Natural killer cell (primary cell): ENCODE measurements around the gene EZR. TPM values are rescaled to one million over a fixed set of nuclear protein-coding genes. Genes with fewer than 3 reads are reported as not detected.
"Not testable (repeated sequence)": the region's sequence is repeated elsewhere in the genome, so short reads cannot be mapped to it uniquely, and the experiment has no call there.

Experiments
- ATAC-seq, 3 donors: fragments of 150-1000 bp in 2 of 3; fragments of 200-7000 bp in 1 of 3; cut with Tn5 transposase; 1 replicate in 1 of 3; 2 replicates in 2 of 3; pipeline ENCODE4 v1.10.0; 2021; ENCODE audit warnings: mild to moderate bottlenecking in 2 of 3, moderate library complexity in 2 of 3
- DNase-seq, 2 donors: peaks; one replicate each; pipeline versions ENCODE4 v3.0.0 to v3.0.0-alpha.2; 2013 to 2021; ENCODE audit warnings: mixed read lengths in 1 of 2
- H3K27ac ChIP-seq: one replicate; pipeline ENCODE4 v1.5.1; 2013; ENCODE audit warnings: mild to moderate bottlenecking, low read length
- H3K27me3 ChIP-seq: one replicate; pipeline ENCODE4 v1.6.1; 2013; ENCODE audit warnings: low read length; ENCODE audit not compliant: control insufficient read depth, insufficient read depth
- H3K36me3 ChIP-seq: one replicate; pipeline ENCODE4 v1.6.1; 2013; ENCODE audit warnings: low read length; ENCODE audit not compliant: control insufficient read depth, insufficient read depth
- H3K4me1 ChIP-seq: one replicate; pipeline ENCODE4 v1.6.1; 2013; ENCODE audit warnings: low read length; ENCODE audit not compliant: control insufficient read depth, insufficient read depth
- H3K4me3 ChIP-seq: one replicate; pipeline ENCODE4 v1.5.1; 2013; ENCODE audit warnings: low read length
- H3K9me3 ChIP-seq: one replicate; pipeline ENCODE4 v1.6.1; 2013; ENCODE audit warnings: low read length; ENCODE audit not compliant: control insufficient read depth, insufficient read depth
- H3K27ac Mint-ChIP-seq, 2 donors: one replicate each; pipeline ENCODE4 v1.8.0; 2022; ENCODE audit warnings: mild to moderate bottlenecking in 2 of 2, mixed read lengths in 2 of 2, moderate library complexity in 1 of 2
- H3K27me3 Mint-ChIP-seq, 2 donors: one replicate each; pipeline ENCODE4 v1.8.0; 2022; ENCODE audit warnings: low read depth in 2 of 2, mixed read lengths in 2 of 2
- H3K36me3 Mint-ChIP-seq: one replicate; pipeline ENCODE4 v1.8.0; 2022; ENCODE audit warnings: mixed read lengths
- H3K4me1 Mint-ChIP-seq, 2 donors: one replicate each; pipeline ENCODE4 v1.8.0; 2022; ENCODE audit warnings: mixed read lengths in 2 of 2
- H3K4me3 Mint-ChIP-seq: one replicate; pipeline ENCODE4 v1.8.0; 2022; ENCODE audit warnings: mild to moderate bottlenecking, moderate library complexity, mixed read lengths
- H3K9me3 Mint-ChIP-seq, 2 donors: one replicate each; pipeline ENCODE4 v1.8.0; 2022; ENCODE audit warnings: mixed read lengths in 2 of 2
- CTCF ChIP-seq: fragments of 200-600 bp; IDR thresholded peaks from one replicate; pipeline ENCODE4 v1.8.0; 2022; ENCODE audit warnings: antibody characterized with exemption
- WGBS: methylation state at CpG from one replicate; pipeline ENCODE4 v1.1.7; 2013; ENCODE audit warnings: missing lambda C conversion rate; ENCODE audit not compliant: insufficient coverage; 5-methylcytosine and 5-hydroxymethylcytosine counted together
- intact Hi-C: fragments of 100-400 bp; cut with micrococcal nuclease; formaldehyde crosslinking; loops from one replicate; pipeline ENCODE4 v1.14.2; 2022
- total RNA-seq, 4 donors: library from RNA; stranded (reverse); fragments of 120-200 nt in 1 of 4; gene quantifications; one replicate each; pipeline versions ENCODE4 v1.2.3 to v1.2.4, GENCODE V29; 2013 to 2022

The EZR gene
- total RNA-seq, 3 donors from 2014 or later (not counting 1 experiment from before 2014, with no cell fraction given) = 119 to 157 (median 133) TPM

GRCh38 chr6:158841358-158841757 lies 22.2 kb upstream of the EZR start:
- intact Hi-C loops = no loop called here
- no peak for ATAC-seq
- H3K27me3 Mint-ChIP-seq = peaks cover 6% of the 10 kb centered on the region in 2 donors
- Histone ChIP-seq H3K27ac (no peak overlapping the region), H3K4me3 (no peak overlapping the region), H3K9me3 (no peaks in the 10 kb centered on the region), H3K4me1 (no peaks in the 10 kb centered on the region), H3K27me3 (no peaks in the 10 kb centered on the region), H3K36me3 (no peaks in the 10 kb centered on the region)
- no peak for DNase-seq
- no peaks in the 10 kb centered on the region for H3K36me3 Mint-ChIP-seq
- H3K4me1 Mint-ChIP-seq = peaks cover 0 to 5% of the 10 kb centered on the region in 2 donors
- 63% methylated on average over 3 of the region's 3 CpGs for WGBS
- no peak overlapping the region for H3K4me3 Mint-ChIP-seq
- no peak for TF ChIP-seq CTCF
- H3K9me3 Mint-ChIP-seq = no peaks in the 10 kb centered on the region
- H3K27ac Mint-ChIP-seq = no peak overlapping the region

- no peak for TF ChIP-seq CTCF
- H3K4me3 Mint-ChIP-seq = no peak overlapping the region
- intact Hi-C loops = no loop called here
- peaks cover 6 to 10% of the 10 kb centered on the region in 2 donors for H3K27me3 Mint-ChIP-seq
- ATAC-seq (no peak), DNase-seq (no peak)
- no peaks in the 10 kb centered on the region for H3K4me1 ChIP-seq
- H3K9me3 ChIP-seq = no peaks in the 10 kb centered on the region
- H3K9me3 Mint-ChIP-seq = no peaks in the 10 kb centered on the region
- WGBS = 100% methylated on average over 1 of the region's 1 CpG
- no peaks in the 10 kb centered on the region for H3K27me3 ChIP-seq
- peaks cover 4 to 10% of the 10 kb centered on the region in 2 donors for H3K4me1 Mint-ChIP-seq
- no peak overlapping the region for H3K27ac Mint-ChIP-seq
- H3K27ac ChIP-seq = no peak overlapping the region
- no peaks in the 10 kb centered on the region for H3K36me3 ChIP-seq
- H3K4me3 ChIP-seq = no peak overlapping the region
- H3K36me3 Mint-ChIP-seq = no peaks in the 10 kb centered on the region
Measured at GRCh38 chr6:158840465-158840864, 21.3 kb upstream of the EZR start.

- H3K9me3 ChIP-seq = no peaks in the 10 kb centered on the region
- Mint-ChIP-seq H3K36me3 (no peaks in the 10 kb centered on the region), H3K27ac (no peak overlapping the region), H3K9me3 (no peaks in the 10 kb centered on the region), H3K4me1 (peaks cover 5 to 12% of the 10 kb centered on the region in 2 donors), H3K4me3 (no peak overlapping the region), H3K27me3 (peaks cover 6 to 10% of the 10 kb centered on the region in 2 donors)
- H3K4me1 ChIP-seq = no peaks in the 10 kb centered on the region
- H3K4me3 ChIP-seq = no peak overlapping the region
- H3K36me3 ChIP-seq = no peaks in the 10 kb centered on the region
- H3K27ac ChIP-seq = no peak overlapping the region
- whole genome bisulfite sequencing = 88% methylated on average over 5 of the region's 5 CpGs
- no peaks in the 10 kb centered on the region for H3K27me3 ChIP-seq
- TF ChIP-seq CTCF = no peak
- intact Hi-C loops = no loop called here
- DNase-seq (no peak), ATAC-seq (no peak)
Measured at GRCh38 chr6:158839796-158840195, 20.6 kb upstream of the EZR start.

GRCh38 chr6:158838790-158839189 lies 19.6 kb upstream of the EZR start:
- WGBS = 96% methylated on average over 2 of the region's 3 CpGs
- not testable (repeated sequence) for H3K27ac ChIP-seq, H3K27ac Mint-ChIP-seq

More at GRCh38 chr6:158838790-158839189, 19.6 kb upstream of the EZR start:
- peaks cover 5 to 12% of the 10 kb centered on the region in 2 donors for H3K4me1 Mint-ChIP-seq
- H3K4me3 Mint-ChIP-seq, H3K9me3 Mint-ChIP-seq, ATAC-seq, H3K9me3 ChIP-seq, intact Hi-C loops, H3K4me1 ChIP-seq, DNase-seq, H3K27me3 Mint-ChIP-seq, H3K27me3 ChIP-seq, H3K4me3 ChIP-seq, H3K36me3 ChIP-seq, H3K36me3 Mint-ChIP-seq: not testable (repeated sequence)
